K562 (cell line): ENCODE measurements around the gene PRSS50. TPM values are rescaled to one million over a fixed set of nuclear protein-coding genes. Genes with fewer than 3 reads are reported as not detected.

Experiments used
- ATAC-seq: fragments of 200-7000 bp; cut with Tn5 transposase; 3 replicates; pipeline ENCODE4 v1.9.1; 2020; ENCODE audit warnings: moderate library complexity
- BruUV-seq: library from RNA; stranded (reverse); fragments of 400-500 nt; replicated peaks from 2 replicates; lab custom pipeline; 2021; lab: Mats Ljungman, UMichigan
- CTCF ChIA-PET: fragments of 300-600 bp; formaldehyde crosslinking; extraction: SDS; loops from one replicate; lab custom pipeline; 2021; ENCODE audit warnings: low intra/inter-chr PET ratio; lab: Yijun Ruan, JAX
- POLR2A ChIA-PET: fragments of 300-600, 350-650 bp; sonication (Branson Sonifier 250); formaldehyde crosslinking; extraction: SDS; loops from one replicate; lab custom pipeline; 2021; ENCODE audit warnings: antibody characterized with exemption, inconsistent platforms; lab: Yijun Ruan, JAX
- DNase-seq, 4 experiments: peaks; one replicate each; pipeline versions ENCODE4 v3.0.0 to v3.0.0-alpha.2; 2011 to 2018; ENCODE audit warnings: low spot score in 3 of 4, mixed read lengths in 3 of 4; ENCODE audit errors: extremely low read depth in 1 of 4
- FAIRE-seq: peaks from 2 replicates; lab custom pipeline; 2011; peaks lifted over from hg19 to GRCh38; lab: Jason Lieb, UNC
- H2AFZ ChIP-seq: 2 replicates; pipeline ENCODE4 v1.6.0; 2011; ENCODE audit warnings: low read depth, low read length, control low read depth, inconsistent platforms
- H3K27ac ChIP-seq: fragments of 200-600 bp; 3 replicates; pipeline ENCODE4 v1.8.0; 2011; ENCODE audit warnings: low read depth, mild to moderate bottlenecking, control low read depth, inconsistent platforms, low read length, moderate library complexity, mixed read lengths; ENCODE audit errors: extremely low read depth
- H3K27me3 ChIP-seq, 2 experiments: fragments of 300-600 bp in 1 of 2; 2 replicates in 1 of 2; 3 replicates in 1 of 2; pipeline versions ENCODE4 v1.6.0 to v1.8.0; 2011; ENCODE audit warnings: inconsistent platforms in 2 of 2, low read length in 2 of 2, mild to moderate bottlenecking in 1 of 2, mixed read lengths in 1 of 2, moderate library complexity in 1 of 2; ENCODE audit not compliant: control insufficient read depth in 2 of 2, insufficient read depth in 2 of 2
- H3K36me3 ChIP-seq: fragments of 300-600 bp; 3 replicates; pipeline ENCODE4 v1.8.0; 2011; ENCODE audit warnings: mild to moderate bottlenecking, low read length, inconsistent platforms; ENCODE audit not compliant: control insufficient read depth, insufficient read depth
- H3K4me1 ChIP-seq, 2 experiments: fragments of 200-600 bp in 1 of 2; replicated peaks in 1 of 2; 2 replicates in 1 of 2; 3 replicates in 1 of 2; pipeline versions ENCODE4 v1.5.1 to v1.8.0; 2011; ENCODE audit warnings: inconsistent platforms in 2 of 2, low read length in 2 of 2, mild to moderate bottlenecking in 1 of 2, mixed read lengths in 1 of 2, moderate library complexity in 1 of 2; ENCODE audit not compliant: control insufficient read depth in 2 of 2, insufficient read depth in 2 of 2
- H3K4me2 ChIP-seq: 2 replicates; pipeline ENCODE4 v1.6.1; 2011; ENCODE audit warnings: low read length, control low read depth, inconsistent platforms, mixed read lengths; ENCODE audit not compliant: insufficient read depth
- H3K4me3 ChIP-seq: fragments of 200-600 bp; sonication (generic), shearing (Covaris generic); 2 replicates; pipeline ENCODE4 v1.5.1; 2016; ENCODE audit warnings: control low read depth, inconsistent platforms
- H3K79me2 ChIP-seq: fragments of 200-600 bp; 3 replicates; pipeline ENCODE4 v1.8.0; 2011; ENCODE audit warnings: low read length, inconsistent platforms; ENCODE audit not compliant: control insufficient read depth, insufficient read depth
- H3K9ac ChIP-seq, 2 experiments: 2 replicates each; pipeline versions ENCODE4 v1.6.0 to v1.6.1; 2011; ENCODE audit warnings: low read depth in 2 of 2, low read length in 2 of 2, control low read depth in 1 of 2, inconsistent platforms in 1 of 2, mild to moderate bottlenecking in 1 of 2, mixed read lengths in 1 of 2; ENCODE audit not compliant: insufficient read depth in 1 of 2
- H3K9me1 ChIP-seq: one replicate; pipeline ENCODE4 v1.6.0; 2011; ENCODE audit warnings: inconsistent platforms, mild to moderate bottlenecking, low read length, moderate library complexity; ENCODE audit not compliant: control insufficient read depth, insufficient read depth
- H3K9me3 ChIP-seq: replicated peaks from 2 replicates; pipeline ENCODE4 v1.5.1; 2011; ENCODE audit warnings: low read depth, low read length, inconsistent platforms; ENCODE audit not compliant: control insufficient read depth, insufficient read depth
- H4K20me1 ChIP-seq: replicated peaks from 2 replicates; pipeline ENCODE4 v1.6.1; 2011; ENCODE audit warnings: low read length, inconsistent platforms, mixed read lengths; ENCODE audit not compliant: control insufficient read depth, insufficient read depth
- BACH1 ChIP-seq: fragments of 200-800 bp; sonication (Bioruptor generic); IDR thresholded peaks from 2 replicates; pipeline ENCODE4 v1.6.1; 2016; ENCODE audit warnings: missing genetic modification characterization, missing compliant biosample characterization
- ETS2 ChIP-seq: IDR thresholded peaks from 2 replicates; pipeline ENCODE4 v1.6.1; 2016; ENCODE audit warnings: borderline replicate concordance, missing genetic modification characterization, mild to moderate bottlenecking, moderate library complexity, missing compliant biosample characterization; ENCODE audit not compliant: poor library complexity, severe bottlenecking
- PHTF2 ChIP-seq: fragments of 250-450 bp; sonication (Bioruptor Pico); IDR thresholded peaks from 2 replicates; pipeline ENCODE4 v1.5.0; 2021; ENCODE audit warnings: mild to moderate bottlenecking
- SOX6 ChIP-seq: fragments of 450-650 bp; IDR thresholded peaks from 2 replicates; pipeline ENCODE4 v1.6.1; 2014; ENCODE audit warnings: mild to moderate bottlenecking
- TGIF2 ChIP-seq: sonication (generic); formaldehyde crosslinking; IDR thresholded peaks from 2 replicates; pipeline ENCODE4 v1.8.1; 2022; ENCODE audit warnings: mild to moderate bottlenecking, missing genetic modification reagents, moderate library complexity
- U2AF2 ChIP-seq: fragments of 200-400 bp; formaldehyde crosslinking; optimal IDR thresholded peaks from 2 replicates; pipeline ENCODE3; 2017; ENCODE audit warnings: low read depth, mild to moderate bottlenecking, low read length
- ZKSCAN1 ChIP-seq: fragments of 150-350 bp; IDR thresholded peaks from 2 replicates; pipeline ENCODE4 v1.6.1; 2016; ENCODE audit warnings: low read depth, low read length
- ZNF316 ChIP-seq: fragments of 450-650 bp; IDR thresholded peaks from 2 replicates; pipeline ENCODE4 v1.6.1; 2016
- WGBS: fragments of 100-300 bp; shearing (Covaris generic); methylation state at CpG from one replicate; pipeline ENCODE4 v1.1.6; 2016; ENCODE audit warnings: low coverage, mixed read lengths; ENCODE audit not compliant: insufficient coverage; ENCODE audit errors: missing lambda C conversion rate; 5-methylcytosine and 5-hydroxymethylcytosine counted together
- in situ Hi-C: fragments of 300-500 bp; cut with MboI; formaldehyde crosslinking; loops from 4 replicates; pipeline ENCODE4 v1.15.0; 2018; ENCODE audit warnings: inconsistent platforms, mixed read lengths
- intact Hi-C: fragments of 100-400 bp; cut with micrococcal nuclease; formaldehyde crosslinking; loops from 2 replicates; pipeline ENCODE4 v1.14.2; 2022
- polyA plus RNA-seq, 8 experiments: library from polyadenylated mRNA; depleted of rRNA in 4 of 8; stranded (reverse) in 5 of 8; unstranded in 3 of 8; fragments of >200 nt; fragmentation: Nextera tagmentation in 2 of 8; fragmentation: Illumina TruSeq in 1 of 8; extraction: Ambion mirVana in 2 of 8; extraction: Trizol in 1 of 8; gene quantifications; 2 replicates each; pipeline versions ENCODE4 v1.2.1 to v1.2.3, GENCODE V29; 2011 to 2014; ENCODE audit warnings: inconsistent platforms in 1 of 8, missing spikeins in 1 of 8
- total RNA-seq, 7 experiments: library from RNA; depleted of rRNA in 6 of 7; stranded (reverse); fragments of >200 nt in 6 of 7; fragmentation: Illumina TruSeq in 2 of 7; extraction: Trizol in 2 of 7; gene quantifications; 2 replicates each; pipeline versions ENCODE4 v1.2.1 to v1.2.3, GENCODE V29; 2011 to 2021; ENCODE audit warnings: low replicate concordance in 1 of 7
- TF ChIP-seq, protein P1 (sequence below): fragments of 450-650 bp; IDR thresholded peaks from one replicate; pipeline ENCODE4 v1.6.1; 2018; ENCODE audit warnings: mild to moderate bottlenecking, moderate library complexity; ENCODE audit not compliant: partially characterized antibody
- TF ChIP-seq, protein P2 (sequence below): fragments of 450-650 bp; IDR thresholded peaks from 2 replicates; pipeline ENCODE4 v1.6.1; 2016; ENCODE audit warnings: antibody characterized with exemption
- TF ChIP-seq, protein P3 (sequence below): fragments of 250-450 bp; sonication (Bioruptor Pico); IDR thresholded peaks from 2 replicates; pipeline ENCODE4 v1.9.0; 2021; ENCODE audit warnings: mild to moderate bottlenecking
- TF ChIP-seq, protein P4 (sequence below): fragments of 250-450 bp; sonication (Bioruptor Pico); IDR thresholded peaks from 2 replicates; pipeline ENCODE4 v1.4.0; 2020; ENCODE audit warnings: mild to moderate bottlenecking, moderate library complexity

The PRSS50 gene
- total and polyA plus RNA-seq, 9 of the 15 experiments (the other 6 are each of a cell fraction or from before 2014, with no cell fraction given) = 0.01 TPM; not detected in 8

DNA sequence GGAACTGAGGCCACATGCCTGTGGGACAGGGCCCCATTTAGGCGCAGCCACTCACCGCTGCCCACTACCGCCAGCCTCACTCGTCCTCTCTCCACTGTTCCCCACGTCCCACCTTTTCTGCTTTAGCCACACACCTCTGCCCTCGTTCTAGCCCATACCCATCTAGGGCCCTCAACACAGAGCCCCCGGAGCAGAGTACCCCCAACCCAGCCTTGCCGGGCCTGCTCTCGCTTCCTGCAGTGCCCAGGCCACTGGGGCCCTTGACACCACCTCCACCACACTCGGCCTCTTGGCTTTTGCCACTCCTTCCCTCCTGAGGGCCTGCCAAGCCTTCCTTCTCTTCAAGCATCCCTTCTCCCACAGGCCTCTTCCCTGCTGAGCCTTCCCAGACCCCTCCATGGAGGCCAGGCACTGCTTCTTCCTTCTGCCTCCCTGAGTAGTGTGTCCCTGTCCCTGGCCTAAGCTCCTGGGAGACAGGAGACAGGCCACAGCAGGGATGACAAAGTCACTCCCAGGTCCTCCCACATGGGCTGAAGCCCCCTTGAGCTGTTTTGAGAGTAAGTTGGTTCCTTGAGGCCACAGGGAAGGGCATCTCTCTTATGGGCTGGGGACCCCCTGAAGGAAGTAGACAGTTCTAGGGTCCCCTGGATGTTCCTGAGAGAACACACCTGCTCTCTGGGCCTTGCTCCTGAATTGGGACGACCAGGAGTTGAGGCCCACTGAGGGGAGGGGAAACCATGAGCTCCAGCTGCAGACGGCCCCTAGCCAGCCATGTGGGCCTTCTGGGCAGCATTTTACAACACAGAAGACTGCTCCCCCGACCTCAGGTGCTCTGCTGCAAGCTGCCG, 4.4 kb downstream of the PRSS50 start (continued):
- TF ChIP-seq, protein P1, sequence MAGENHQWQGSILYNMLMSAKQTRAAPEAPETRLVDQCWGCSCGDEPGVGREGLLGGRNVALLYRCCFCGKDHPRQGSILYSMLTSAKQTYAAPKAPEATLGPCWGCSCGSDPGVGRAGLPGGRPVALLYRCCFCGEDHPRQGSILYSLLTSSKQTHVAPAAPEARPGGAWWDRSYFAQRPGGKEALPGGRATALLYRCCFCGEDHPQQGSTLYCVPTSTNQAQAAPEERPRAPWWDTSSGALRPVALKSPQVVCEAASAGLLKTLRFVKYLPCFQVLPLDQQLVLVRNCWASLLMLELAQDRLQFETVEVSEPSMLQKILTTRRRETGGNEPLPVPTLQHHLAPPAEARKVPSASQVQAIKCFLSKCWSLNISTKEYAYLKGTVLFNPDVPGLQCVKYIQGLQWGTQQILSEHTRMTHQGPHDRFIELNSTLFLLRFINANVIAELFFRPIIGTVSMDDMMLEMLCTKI = no peak
- TF ChIP-seq ZNF316 = no peak
- no peak for TF ChIP-seq TGIF2
- TF ChIP-seq, protein P2, sequence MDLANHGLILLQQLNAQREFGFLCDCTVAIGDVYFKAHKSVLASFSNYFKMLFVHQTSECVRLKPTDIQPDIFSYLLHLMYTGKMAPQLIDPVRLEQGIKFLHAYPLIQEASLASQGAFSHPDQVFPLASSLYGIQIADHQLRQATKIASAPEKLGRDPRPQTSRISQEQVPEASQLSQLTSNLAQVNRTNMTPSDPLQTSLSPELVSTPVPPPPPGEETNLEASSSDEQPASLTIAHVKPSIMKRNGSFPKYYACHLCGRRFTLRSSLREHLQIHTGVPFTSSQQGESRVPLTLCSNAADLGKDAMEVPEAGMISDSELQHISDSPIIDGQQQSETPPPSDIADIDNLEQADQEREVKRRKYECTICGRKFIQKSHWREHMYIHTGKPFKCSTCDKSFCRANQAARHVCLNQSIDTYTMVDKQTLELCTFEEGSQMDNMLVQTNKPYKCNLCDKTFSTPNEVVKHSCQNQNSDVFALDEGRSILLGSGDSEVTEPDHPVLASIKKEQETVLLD = no peak

DNA sequence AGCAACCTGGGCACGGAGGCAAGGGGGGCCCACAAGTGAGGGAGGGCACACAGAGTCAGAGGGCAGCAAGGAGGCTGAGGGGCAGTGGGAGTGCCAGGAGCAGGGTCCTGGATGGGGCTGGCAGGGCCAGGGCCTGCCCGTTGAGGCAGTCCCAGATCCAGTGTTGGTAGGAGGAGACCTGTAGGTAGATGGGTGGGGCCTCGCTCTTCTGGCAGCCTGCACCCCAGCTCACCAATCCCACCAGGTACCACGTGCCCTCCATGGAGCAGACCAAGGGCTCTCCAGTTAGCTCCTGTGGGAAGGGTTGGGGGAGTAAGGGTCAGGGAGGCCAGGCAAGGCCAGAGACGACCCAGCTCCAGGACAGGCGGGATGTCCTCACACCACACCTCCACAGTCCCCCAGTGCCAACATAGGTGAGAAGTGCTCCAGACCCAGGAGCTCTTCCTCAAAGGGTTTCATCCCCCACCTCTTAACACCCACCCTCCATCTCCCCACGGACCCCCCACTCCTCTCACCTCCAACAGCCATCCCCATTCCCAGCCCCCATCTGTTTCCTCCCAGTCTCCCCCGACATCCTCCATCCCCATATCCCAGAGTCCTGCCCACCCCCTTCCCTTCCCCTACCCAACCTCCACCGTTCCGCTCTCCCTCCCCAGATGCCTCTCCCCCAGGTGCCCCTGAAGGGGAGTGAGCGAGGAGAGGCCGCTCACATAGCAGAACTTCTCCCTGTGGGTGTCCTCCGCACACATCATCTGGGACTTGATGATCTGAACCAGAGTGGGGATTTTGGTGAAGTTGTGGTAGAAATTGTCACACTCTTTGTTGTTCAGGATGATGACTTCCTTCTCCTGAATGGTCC, 5.2 kb downstream of the PRSS50 start:
- WGBS = 7% methylated on average over 8 of the region's 13 CpGs
- POLR2A ChIA-PET = no interaction called here
- TF ChIP-seq PHTF2 (CRISPR knock-in tag) (no peak), BACH1 (tag) (no peak), SOX6 (no peak), ZKSCAN1 (no peak), ETS2 (tag) (no peak), U2AF2 (no peak)
- TF ChIP-seq, protein P3, sequence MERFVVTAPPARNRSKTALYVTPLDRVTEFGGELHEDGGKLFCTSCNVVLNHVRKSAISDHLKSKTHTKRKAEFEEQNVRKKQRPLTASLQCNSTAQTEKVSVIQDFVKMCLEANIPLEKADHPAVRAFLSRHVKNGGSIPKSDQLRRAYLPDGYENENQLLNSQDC (CRISPR knock-in tag) = no peak
- TF ChIP-seq, protein P4, sequence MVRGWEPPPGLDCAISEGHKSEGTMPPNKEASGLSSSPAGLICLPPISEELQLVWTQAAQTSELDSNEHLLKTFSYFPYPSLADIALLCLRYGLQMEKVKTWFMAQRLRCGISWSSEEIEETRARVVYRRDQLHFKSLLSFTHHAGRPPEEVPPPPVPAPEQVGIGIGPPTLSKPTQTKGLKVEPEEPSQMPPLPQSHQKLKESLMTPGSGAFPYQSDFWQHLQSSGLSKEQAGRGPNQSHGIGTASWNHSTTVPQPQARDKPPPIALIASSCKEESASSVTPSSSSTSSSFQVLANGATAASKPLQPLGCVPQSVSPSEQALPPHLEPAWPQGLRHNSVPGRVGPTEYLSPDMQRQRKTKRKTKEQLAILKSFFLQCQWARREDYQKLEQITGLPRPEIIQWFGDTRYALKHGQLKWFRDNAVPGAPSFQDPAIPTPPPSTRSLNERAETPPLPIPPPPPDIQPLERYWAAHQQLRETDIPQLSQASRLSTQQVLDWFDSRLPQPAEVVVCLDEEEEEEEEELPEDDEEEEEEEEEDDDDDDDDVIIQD (CRISPR knock-in tag) = no peak

More for the DNA sequence above, 5.2 kb downstream of the PRSS50 start:
- no peaks in the 10 kb centered on the region for H3K9me1 ChIP-seq
- DNase-seq (no peak), FAIRE-seq (no peak), ATAC-seq (no peak)
- peak overlapping the region in 1 of 2 experiments; percentile 33; a peak in 2 of 4 replicates for H3K9ac ChIP-seq
- H3K36me3 ChIP-seq = no peaks in the 10 kb centered on the region
- peaks cover 16% of the 10 kb centered on the region for H4K20me1 ChIP-seq
- no peak overlapping the region for H3K4me3 ChIP-seq
- in situ Hi-C loops (loop anchor here (10.0 kb wide), 1 partner anchor 642 kb away; no protein-coding TSS in a partner anchor), intact Hi-C loops (no loop called here)
- CTCF ChIA-PET = interaction anchor here (0.6 kb wide), 1 partner anchor 143 kb away, joined by 3 read pairs; no protein-coding TSS in a partner anchor
- no peak overlapping the region for H3K4me2 ChIP-seq
- H3K9me3 ChIP-seq = no peaks in the 10 kb centered on the region
- H3K4me1 ChIP-seq = peaks cover 0 to 5% of the 10 kb centered on the region in 2 experiments; a peak in 1 of 5 replicates
- no TSS peak for BruUV-seq
- no peak overlapping the region for H3K27ac ChIP-seq
- H3K27me3 ChIP-seq = peaks cover 20 to 64% of the 10 kb centered on the region in 2 experiments
- no peak overlapping the region for H2AFZ ChIP-seq
- no peaks in the 10 kb centered on the region for H3K79me2 ChIP-seq
